ENCODE measurements around the gene SBK1. TPM values are rescaled to one million over a fixed set of nuclear protein-coding genes. Genes with fewer than 3 reads are reported as not detected.

SBK1 gene
- total RNA-seq, 4 donors from 2014 or later, result 0.17 to 0.22 TPM; not detected in 2

DNA sequence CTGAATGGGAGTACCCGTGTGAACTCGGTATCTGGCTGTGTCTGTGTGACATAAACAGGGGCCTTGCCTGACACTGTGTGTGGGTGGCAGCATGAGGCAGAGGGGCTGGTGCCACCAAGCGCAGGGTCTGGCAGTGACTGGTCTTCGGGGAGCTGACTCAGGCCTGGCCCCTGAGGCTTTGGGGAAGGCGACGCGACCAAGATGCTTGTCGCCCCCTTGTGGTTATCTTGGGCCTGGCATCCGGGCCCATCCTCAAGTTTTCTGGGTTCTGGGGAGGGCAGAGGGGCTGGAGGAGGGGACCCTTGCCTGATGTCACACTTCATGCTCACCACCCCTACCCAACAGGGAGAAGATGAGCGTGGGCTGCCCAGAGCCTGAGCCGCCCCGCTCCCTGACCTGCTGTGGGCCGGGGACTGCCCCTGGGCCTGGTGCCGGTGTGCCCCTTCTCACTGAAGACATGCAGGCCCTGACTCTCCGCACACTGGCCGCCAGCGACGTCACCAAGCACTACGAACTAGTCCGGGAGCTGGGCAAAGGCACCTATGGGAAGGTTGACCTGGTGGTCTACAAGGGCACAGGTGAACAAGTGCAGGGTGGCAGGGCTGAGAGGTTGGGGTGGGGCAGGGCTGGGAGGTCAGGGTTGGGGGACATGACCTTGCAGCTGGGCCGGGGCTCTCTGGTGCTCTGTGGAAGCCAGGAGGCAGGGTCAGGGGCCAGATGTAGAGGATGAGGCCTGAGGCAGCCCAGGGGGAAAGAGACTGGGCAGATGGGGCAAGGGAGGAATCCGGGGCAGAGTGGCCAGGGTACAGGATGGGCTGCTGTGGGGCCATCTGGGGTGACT lies 24.9 kb downstream of the SBK1 start:
- TF ChIP-seq, protein P1, sequence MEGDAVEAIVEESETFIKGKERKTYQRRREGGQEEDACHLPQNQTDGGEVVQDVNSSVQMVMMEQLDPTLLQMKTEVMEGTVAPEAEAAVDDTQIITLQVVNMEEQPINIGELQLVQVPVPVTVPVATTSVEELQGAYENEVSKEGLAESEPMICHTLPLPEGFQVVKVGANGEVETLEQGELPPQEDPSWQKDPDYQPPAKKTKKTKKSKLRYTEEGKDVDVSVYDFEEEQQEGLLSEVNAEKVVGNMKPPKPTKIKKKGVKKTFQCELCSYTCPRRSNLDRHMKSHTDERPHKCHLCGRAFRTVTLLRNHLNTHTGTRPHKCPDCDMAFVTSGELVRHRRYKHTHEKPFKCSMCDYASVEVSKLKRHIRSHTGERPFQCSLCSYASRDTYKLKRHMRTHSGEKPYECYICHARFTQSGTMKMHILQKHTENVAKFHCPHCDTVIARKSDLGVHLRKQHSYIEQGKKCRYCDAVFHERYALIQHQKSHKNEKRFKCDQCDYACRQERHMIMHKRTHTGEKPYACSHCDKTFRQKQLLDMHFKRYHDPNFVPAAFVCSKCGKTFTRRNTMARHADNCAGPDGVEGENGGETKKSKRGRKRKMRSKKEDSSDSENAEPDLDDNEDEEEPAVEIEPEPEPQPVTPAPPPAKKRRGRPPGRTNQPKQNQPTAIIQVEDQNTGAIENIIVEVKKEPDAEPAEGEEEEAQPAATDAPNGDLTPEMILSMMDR (IDR thresholded peaks at IDR 0.05; ENCODE audit: low read depth), result no peak

DNA sequence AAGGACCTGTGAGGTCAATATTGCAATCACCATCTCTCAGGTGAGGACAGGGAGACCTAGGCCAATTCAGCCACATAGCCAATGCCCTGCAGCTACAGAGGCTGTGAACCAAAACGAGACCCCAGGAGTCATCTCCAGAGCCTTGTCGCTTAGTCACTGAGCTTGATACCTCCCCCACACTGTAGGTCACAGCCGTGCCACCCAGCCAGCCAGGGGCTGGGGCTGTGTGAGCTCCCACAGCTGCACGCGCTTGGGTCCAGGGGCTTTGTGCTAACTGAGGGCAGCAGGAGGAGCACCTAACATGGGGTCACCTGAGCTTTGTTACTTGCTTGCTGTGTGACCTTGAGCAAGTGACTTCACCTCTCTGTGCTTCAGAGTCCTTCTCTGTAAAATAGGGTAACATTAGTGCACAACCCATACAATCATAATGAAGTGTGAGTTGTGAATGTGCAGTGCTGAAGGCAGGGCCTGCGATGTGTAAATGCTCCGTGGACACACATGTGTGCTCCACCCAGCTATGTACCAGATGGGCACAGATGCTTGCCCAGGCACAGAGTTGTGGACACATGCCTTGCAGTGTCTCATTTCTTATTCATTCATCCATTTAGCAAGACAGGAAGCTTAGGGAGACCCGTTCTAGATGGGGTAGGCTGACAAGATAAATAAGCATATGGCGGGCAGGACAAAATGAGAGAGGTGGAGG lies 25.9 kb downstream of the SBK1 start:
- TF ChIP-seq, protein P1 (IDR thresholded peaks at IDR 0.05; ENCODE audit: low read depth), result no peak

DNA sequence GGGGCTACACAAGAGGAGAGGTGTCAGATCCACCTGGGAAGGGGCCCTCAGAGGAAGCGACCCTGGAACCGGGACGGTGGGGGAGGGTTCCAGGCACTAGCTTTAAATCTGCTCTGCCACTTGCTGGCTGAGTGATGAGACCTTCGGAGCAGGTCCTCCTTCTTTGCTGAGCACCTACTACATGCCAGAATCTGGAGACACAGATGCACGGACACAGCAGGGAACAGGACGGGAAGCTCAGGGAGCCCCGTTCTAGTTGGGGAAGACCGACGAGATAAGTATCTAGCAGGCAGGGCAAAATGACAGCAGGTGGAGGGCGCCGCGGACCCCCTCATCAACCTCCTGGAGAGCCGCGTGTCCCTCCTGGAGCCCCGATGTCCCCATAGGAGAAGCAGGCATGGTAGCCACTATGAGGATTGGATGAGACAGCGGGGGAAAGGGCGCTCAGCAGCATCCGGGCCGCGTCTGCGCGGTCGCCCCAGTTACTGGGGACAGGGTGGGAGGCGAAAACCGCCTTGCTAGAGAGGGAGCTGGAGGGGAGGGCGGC lies 27.2 kb downstream of the SBK1 start:
- TF ChIP-seq, protein P1 (IDR thresholded peaks at IDR 0.05; ENCODE audit: low read depth), result no peak

DNA sequence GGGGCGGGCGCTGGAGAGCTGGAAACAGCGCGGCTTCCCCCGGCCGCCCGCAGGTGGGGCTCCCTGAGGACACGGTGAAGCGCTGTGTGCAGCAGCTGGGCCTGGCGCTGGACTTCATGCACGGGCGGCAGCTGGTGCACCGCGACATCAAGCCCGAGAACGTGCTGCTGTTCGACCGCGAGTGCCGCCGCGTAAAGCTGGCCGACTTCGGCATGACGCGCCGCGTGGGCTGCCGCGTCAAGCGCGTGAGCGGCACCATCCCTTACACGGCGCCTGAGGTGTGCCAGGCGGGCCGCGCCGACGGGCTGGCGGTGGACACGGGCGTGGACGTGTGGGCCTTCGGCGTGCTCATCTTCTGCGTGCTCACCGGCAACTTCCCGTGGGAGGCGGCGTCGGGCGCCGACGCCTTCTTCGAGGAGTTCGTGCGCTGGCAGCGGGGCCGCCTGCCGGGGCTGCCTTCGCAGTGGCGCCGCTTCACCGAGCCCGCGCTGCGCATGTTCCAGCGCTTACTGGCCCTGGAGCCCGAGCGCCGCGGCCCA lies 27.8 kb downstream of the SBK1 start:
- TF ChIP-seq, protein P1 (IDR thresholded peaks at IDR 0.05; ENCODE audit: low read depth), result no peak

DNA sequence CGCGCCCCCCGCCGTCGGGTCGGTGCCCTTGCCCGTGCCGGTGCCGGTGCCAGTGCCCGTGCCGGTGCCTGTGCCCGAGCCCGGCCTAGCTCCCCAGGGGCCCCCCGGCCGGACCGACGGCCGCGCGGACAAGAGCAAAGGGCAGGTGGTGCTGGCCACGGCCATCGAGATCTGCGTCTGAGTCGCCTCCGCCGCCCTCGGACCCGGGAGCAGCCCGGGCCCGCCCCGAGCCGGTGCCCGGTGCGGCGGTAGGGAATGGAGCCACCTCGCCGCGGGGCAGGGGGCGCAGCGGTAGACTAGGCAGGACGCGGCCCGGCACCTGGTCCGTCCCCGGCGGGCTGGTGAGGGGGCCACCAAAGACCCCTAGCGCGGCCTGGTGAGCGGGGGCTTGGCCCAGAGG lies 28.4 kb downstream of the SBK1 start:
- TF ChIP-seq, protein P1 (IDR thresholded peaks at IDR 0.05; ENCODE audit: low read depth), result no peak

DNA sequence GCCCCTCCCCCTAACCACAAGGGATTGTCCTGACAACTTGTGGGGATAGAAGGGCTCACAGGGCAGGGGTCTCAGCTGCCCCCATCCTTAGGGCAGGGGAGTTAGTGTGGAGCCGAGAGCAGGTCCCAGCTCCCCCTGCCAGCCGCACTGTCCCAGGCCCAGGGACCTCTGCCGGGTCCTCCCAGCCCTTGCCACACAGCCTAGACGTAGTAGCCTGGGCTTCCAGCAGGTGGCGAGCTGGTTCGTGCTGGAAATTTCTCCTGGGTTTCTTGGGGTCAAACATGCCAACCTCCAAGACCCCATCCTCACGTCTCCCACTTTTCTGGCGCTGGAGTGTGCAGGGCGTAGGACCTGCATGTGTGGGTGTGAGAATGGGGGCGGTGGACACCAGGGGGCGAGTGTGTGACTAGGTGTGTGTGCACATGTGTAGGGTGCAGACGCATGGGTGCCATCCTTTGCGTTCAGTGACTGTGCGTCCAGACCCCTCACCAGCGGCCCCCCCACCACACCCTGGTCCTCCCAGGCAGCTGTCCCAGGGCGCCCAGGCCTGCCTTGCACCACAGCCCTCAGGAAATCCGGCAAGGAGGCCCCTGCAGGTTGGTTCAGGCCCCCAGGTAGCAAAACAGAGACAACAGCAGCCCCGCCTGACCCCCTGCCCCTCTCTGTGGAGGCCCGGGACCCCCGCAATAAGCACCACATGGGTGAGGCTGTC lies 29.5 kb downstream of the SBK1 start:
- TF ChIP-seq, protein P1 (IDR thresholded peaks at IDR 0.05; ENCODE audit: low read depth), result no peak

Measured in subcutaneous adipose tissue (tissue), 4 donors.